Measurements from ENCODE around the gene CHST15. TPM values are rescaled to one million over a fixed set of nuclear protein-coding genes. Genes with fewer than 3 reads are reported as not detected.

The CHST15 gene
- total RNA-seq, 1 experiment from 2014 or later, result 0.13 TPM

GRCh38 chr10:124127965-124128810 is 34.8 kb upstream of the CHST15 start:
- Histone ChIP-seq H3K27ac (no peak overlapping the region), H3K9me3 (replicated peaks) (no peaks in the 10 kb centered on the region), H3K4me1 (replicated peaks) (peaks cover 3% of the 10 kb centered on the region; the same call in 1 of the 2 replicates), H3K36me3 (no peaks in the 10 kb centered on the region), H3K27me3 (replicated peaks) (no peaks in the 10 kb centered on the region), H3K4me3 (no peak overlapping the region)
- DNase-seq (ENCODE audit: low read depth in 1 of 2, low spot score in 2 of 2), result no peak

GRCh38 chr10:124127563-124127962 is 34.2 kb upstream of the CHST15 start:
- DNase-seq (ENCODE audit: low read depth in 1 of 2, low spot score in 2 of 2), result no peak
- Histone ChIP-seq H3K27ac (no peak overlapping the region), H3K36me3 (no peaks in the 10 kb centered on the region), H3K4me3 (no peak overlapping the region), H3K9me3 (replicated peaks) (no peaks in the 10 kb centered on the region), H3K27me3 (replicated peaks) (no peaks in the 10 kb centered on the region), H3K4me1 (replicated peaks) (peaks cover 8% of the 10 kb centered on the region; the same call in 1 of the 2 replicates)

GRCh38 chr10:124126983-124127385 is 33.6 kb upstream of the CHST15 start:
- Histone ChIP-seq H3K4me3 (no peak overlapping the region), H3K27ac (no peak overlapping the region), H3K4me1 (replicated peaks) (peaks cover 8% of the 10 kb centered on the region; the same call in 1 of the 2 replicates), H3K36me3 (no peaks in the 10 kb centered on the region), H3K27me3 (replicated peaks) (no peaks in the 10 kb centered on the region), H3K9me3 (replicated peaks) (no peaks in the 10 kb centered on the region)
- DNase-seq (ENCODE audit: low read depth in 1 of 2, low spot score in 2 of 2), result no peak

GRCh38 chr10:124126145-124126982 is 33.0 kb upstream of the CHST15 start:
- Histone ChIP-seq H3K4me3 (no peak overlapping the region), H3K4me1 (replicated peaks) (peaks cover 8% of the 10 kb centered on the region; the same call in 1 of the 2 replicates), H3K27me3 (replicated peaks) (no peaks in the 10 kb centered on the region), H3K27ac (no peak overlapping the region), H3K36me3 (no peaks in the 10 kb centered on the region), H3K9me3 (replicated peaks) (no peaks in the 10 kb centered on the region)
- no peak for DNase-seq (ENCODE audit: low read depth in 1 of 2, low spot score in 2 of 2)

- no peak overlapping the region for H3K27ac ChIP-seq
- H3K9me3 ChIP-seq (replicated peaks), result no peaks in the 10 kb centered on the region
- no peaks in the 10 kb centered on the region for H3K27me3 ChIP-seq (replicated peaks)
- DNase-seq (ENCODE audit: low read depth in 1 of 2, low spot score in 2 of 2), result no peak
- peaks cover 8% of the 10 kb centered on the region; the same call in 1 of the 2 replicates for H3K4me1 ChIP-seq (replicated peaks)
- H3K36me3 ChIP-seq, result no peaks in the 10 kb centered on the region
- no peak overlapping the region for H3K4me3 ChIP-seq
These were observed 32.1 kb upstream of the CHST15 start for GRCh38 chr10:124125305-124126116.

- H3K9me3 ChIP-seq (replicated peaks), result no peaks in the 10 kb centered on the region
- H3K27me3 ChIP-seq (replicated peaks), result no peaks in the 10 kb centered on the region
- H3K4me3 ChIP-seq, result no peak overlapping the region
- no peak for DNase-seq (ENCODE audit: low read depth in 1 of 2, low spot score in 2 of 2)
- H3K36me3 ChIP-seq, result no peaks in the 10 kb centered on the region
- H3K4me1 ChIP-seq (replicated peaks), result peaks cover 8% of the 10 kb centered on the region; the same call in 1 of the 2 replicates
- H3K27ac ChIP-seq, result no peak overlapping the region
These were observed 31.4 kb upstream of the CHST15 start for GRCh38 chr10:124124769-124125161.

GRCh38 chr10:124124123-124124768 is 30.8 kb upstream of the CHST15 start:
- Histone ChIP-seq H3K36me3 (no peaks in the 10 kb centered on the region), H3K4me1 (replicated peaks) (peaks cover 8% of the 10 kb centered on the region; the same call in 1 of the 2 replicates), H3K27ac (no peak overlapping the region), H3K9me3 (replicated peaks) (no peaks in the 10 kb centered on the region), H3K27me3 (replicated peaks) (no peaks in the 10 kb centered on the region), H3K4me3 (no peak overlapping the region)
- no peak for DNase-seq (ENCODE audit: low read depth in 1 of 2, low spot score in 2 of 2)

GRCh38 chr10:124123156-124123555 is 29.8 kb upstream of the CHST15 start:
- Histone ChIP-seq H3K36me3 (no peaks in the 10 kb centered on the region), H3K4me1 (replicated peaks) (peaks cover 8% of the 10 kb centered on the region; the same call in 1 of the 2 replicates), H3K9me3 (replicated peaks) (no peaks in the 10 kb centered on the region), H3K27ac (no peak overlapping the region), H3K4me3 (no peak overlapping the region), H3K27me3 (replicated peaks) (no peaks in the 10 kb centered on the region)
- peak in 1 of 2 experiments; percentile 19 for DNase-seq (ENCODE audit: low read depth in 1 of 2, low spot score in 2 of 2)

GRCh38 chr10:124122211-124122610 is 28.8 kb upstream of the CHST15 start:
- H3K9me3 ChIP-seq (replicated peaks), result no peaks in the 10 kb centered on the region
- no peaks in the 10 kb centered on the region for H3K27me3 ChIP-seq (replicated peaks)
- H3K36me3 ChIP-seq, result no peaks in the 10 kb centered on the region
- H3K4me3 ChIP-seq, result no peak overlapping the region
- H3K27ac ChIP-seq, result no peak overlapping the region
- peaks cover 8% of the 10 kb centered on the region; the same call in 1 of the 2 replicates for H3K4me1 ChIP-seq (replicated peaks)
- no peak for DNase-seq (ENCODE audit: low read depth in 1 of 2, low spot score in 2 of 2)

GRCh38 chr10:124120410-124121061 is 27.1 kb upstream of the CHST15 start:
- peaks cover 8% of the 10 kb centered on the region; the same call in 1 of the 2 replicates for H3K4me1 ChIP-seq (replicated peaks)
- H3K36me3 ChIP-seq, result no peaks in the 10 kb centered on the region
- no peaks in the 10 kb centered on the region for H3K27me3 ChIP-seq (replicated peaks)
- H3K4me3 ChIP-seq, result no peak overlapping the region
- no peak for DNase-seq (ENCODE audit: low read depth in 1 of 2, low spot score in 2 of 2)
- no peak overlapping the region for H3K27ac ChIP-seq
- no peaks in the 10 kb centered on the region for H3K9me3 ChIP-seq (replicated peaks)

GRCh38 chr10:124119946-124120345 is 26.5 kb upstream of the CHST15 start:
- Histone ChIP-seq H3K27ac (no peak overlapping the region), H3K9me3 (replicated peaks) (no peaks in the 10 kb centered on the region), H3K27me3 (replicated peaks) (no peaks in the 10 kb centered on the region), H3K4me1 (replicated peaks) (peaks cover 8% of the 10 kb centered on the region; the same call in 1 of the 2 replicates), H3K36me3 (no peaks in the 10 kb centered on the region), H3K4me3 (no peak overlapping the region)
- DNase-seq (ENCODE audit: low read depth in 1 of 2, low spot score in 2 of 2), result no peak

GRCh38 chr10:124119216-124119615 is 25.8 kb upstream of the CHST15 start:
- no peaks in the 10 kb centered on the region for H3K36me3 ChIP-seq
- H3K27ac ChIP-seq, result no peak overlapping the region
- DNase-seq (ENCODE audit: low read depth in 1 of 2, low spot score in 2 of 2), result no peak
- H3K4me3 ChIP-seq, result no peak overlapping the region
- H3K4me1 ChIP-seq (replicated peaks), result peaks cover 8% of the 10 kb centered on the region; the same call in 1 of the 2 replicates
- no peaks in the 10 kb centered on the region for H3K27me3 ChIP-seq (replicated peaks)
- no peaks in the 10 kb centered on the region for H3K9me3 ChIP-seq (replicated peaks)

Measured in SJSA1 (cell line).